WTC11 (cell line): ENCODE measurements around the gene CST8.

ENCODE experiments used
- ATF3 ChIP-seq: sonication (generic); formaldehyde crosslinking; conservative IDR thresholded peaks from 2 replicates; pipeline ENCODE4 v1.8.1; 2022; ENCODE audit warnings: mild to moderate bottlenecking, missing genetic modification reagents
- CTCF ChIP-seq: fragments of 200-600 bp; IDR thresholded peaks from 2 replicates; pipeline ENCODE4 v1.8.0; 2022; ENCODE audit warnings: antibody characterized with exemption
- E2F1 ChIP-seq: sonication (generic); formaldehyde crosslinking; IDR thresholded peaks from 2 replicates; pipeline ENCODE4 v1.8.0; 2022; ENCODE audit warnings: mild to moderate bottlenecking, missing genetic modification reagents
- NFYB ChIP-seq: sonication (generic); formaldehyde crosslinking; conservative IDR thresholded peaks from 2 replicates; pipeline ENCODE4 v1.8.0; 2022; ENCODE audit warnings: low read depth, missing genetic modification reagents
- ZBTB43 ChIP-seq: sonication (generic); formaldehyde crosslinking; IDR thresholded peaks from 2 replicates; pipeline ENCODE4 v1.8.1; 2023; ENCODE audit warnings: mild to moderate bottlenecking, missing genetic modification reagents
- ZNF138 ChIP-seq: sonication (generic); formaldehyde crosslinking; conservative IDR thresholded peaks from 2 replicates; pipeline ENCODE4 v1.8.1; 2022; ENCODE audit warnings: mild to moderate bottlenecking, moderate library complexity, missing genetic modification reagents

- no peak for TF ChIP-seq ZBTB43 (CRISPR knock-in tag)
- no peak for TF ChIP-seq CTCF
- TF ChIP-seq NFYB (CRISPR knock-in tag), result no peak
- no peak for TF ChIP-seq ZNF138
- no peak for TF ChIP-seq E2F1 (CRISPR knock-in tag)
- TF ChIP-seq ATF3 (CRISPR knock-in tag), result no peak
Measured at GRCh38 chr20:23532533-23532932, 41.6 kb downstream of the CST8 start.
